ENCODE data around the gene PARVA. TPM values are rescaled to one million over a fixed set of nuclear protein-coding genes. Genes with fewer than 3 reads are reported as not detected.

The PARVA gene
- total RNA-seq, 1 experiment from 2014 or later: 10.4 TPM

DNA sequence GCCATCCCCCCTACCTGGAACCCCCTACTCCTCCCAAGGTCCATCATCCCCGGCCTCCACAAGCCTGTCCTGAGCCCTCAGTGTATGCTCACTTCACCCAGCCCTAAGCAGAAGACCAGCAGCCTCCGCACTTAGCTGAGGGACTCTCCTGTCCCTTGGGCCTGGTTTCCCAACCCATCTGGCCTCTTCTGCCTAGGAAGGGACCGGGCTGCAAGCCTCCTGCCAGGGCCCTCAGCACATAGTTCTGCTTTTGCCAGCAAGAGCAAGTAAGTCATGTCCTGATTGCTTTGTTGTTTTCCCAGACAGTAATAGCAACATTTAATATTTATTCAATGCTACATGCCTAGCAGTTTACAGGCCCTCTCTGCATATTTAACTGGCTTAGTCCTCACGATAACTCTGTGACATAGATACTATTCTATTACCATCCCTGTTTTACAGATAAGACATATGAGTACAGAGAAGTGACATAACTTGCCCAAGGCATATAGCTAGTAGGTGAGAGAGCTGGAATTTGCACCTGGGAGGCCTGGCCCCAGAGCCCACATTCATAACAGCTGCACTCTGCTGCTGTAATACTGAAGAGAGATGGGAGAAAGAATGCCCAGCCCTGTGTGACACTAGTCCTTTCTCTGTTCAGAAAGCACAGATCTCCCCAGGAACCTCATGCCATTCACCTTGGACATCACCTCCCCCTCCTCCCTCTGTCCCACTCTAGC, 139.2 kb downstream of the PARVA start (continued):
- TF ChIP-seq ZNF532 (CRISPR knock-in tag; IDR thresholded peaks at IDR 0.05; ENCODE audit: borderline replicate concordance) (no peak), CREM (CRISPR knock-in tag; IDR thresholded peaks at IDR 0.05) (no peak)
- TF ChIP-seq, protein P1, sequence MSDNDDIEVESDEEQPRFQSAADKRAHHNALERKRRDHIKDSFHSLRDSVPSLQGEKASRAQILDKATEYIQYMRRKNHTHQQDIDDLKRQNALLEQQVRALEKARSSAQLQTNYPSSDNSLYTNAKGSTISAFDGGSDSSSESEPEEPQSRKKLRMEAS (CRISPR knock-in tag; IDR thresholded peaks at IDR 0.05): no peak

- no peaks in the 10 kb centered on the region for H3K36me3 Mint-ChIP-seq
- DNase-seq (ENCODE audit: low spot score) (no peak), ATAC-seq (no peak)
- no peak overlapping the region for H3K4me3 Mint-ChIP-seq
- H3K27me3 Mint-ChIP-seq (ENCODE audit: low read depth): no peaks in the 10 kb centered on the region
- TF ChIP-seq NR1H2 (CRISPR knock-in tag; IDR thresholded peaks at IDR 0.05) (no peak), STAT6 (CRISPR knock-in tag; conservative IDR thresholded peaks at IDR 0.05; ENCODE audit: low read depth) (no peak), GABPB1 (CRISPR knock-in tag; IDR thresholded peaks at IDR 0.05) (no peak), TEAD4 (CRISPR knock-in tag; IDR thresholded peaks at IDR 0.05) (no peak), ZNF396 (CRISPR knock-in tag; IDR thresholded peaks at IDR 0.05; ENCODE audit: borderline replicate concordance) (no peak), SP1 (CRISPR knock-in tag; conservative IDR thresholded peaks at IDR 0.05) (no peak), FOXP1 (CRISPR knock-in tag; IDR thresholded peaks at IDR 0.05; ENCODE audit: borderline replicate concordance) (no peak), MXD4 (CRISPR knock-in tag; IDR thresholded peaks at IDR 0.05; ENCODE audit: borderline replicate concordance) (no peak), NR2C2 (CRISPR knock-in tag; IDR thresholded peaks at IDR 0.05) (no peak), EMX1 (CRISPR knock-in tag; IDR thresholded peaks at IDR 0.05) (no peak), TCF7 (CRISPR knock-in tag; IDR thresholded peaks at IDR 0.05; ENCODE audit: low read depth) (no peak), RORB (CRISPR knock-in tag; IDR thresholded peaks at IDR 0.05) (no peak)
- TF ChIP-seq, protein P2, sequence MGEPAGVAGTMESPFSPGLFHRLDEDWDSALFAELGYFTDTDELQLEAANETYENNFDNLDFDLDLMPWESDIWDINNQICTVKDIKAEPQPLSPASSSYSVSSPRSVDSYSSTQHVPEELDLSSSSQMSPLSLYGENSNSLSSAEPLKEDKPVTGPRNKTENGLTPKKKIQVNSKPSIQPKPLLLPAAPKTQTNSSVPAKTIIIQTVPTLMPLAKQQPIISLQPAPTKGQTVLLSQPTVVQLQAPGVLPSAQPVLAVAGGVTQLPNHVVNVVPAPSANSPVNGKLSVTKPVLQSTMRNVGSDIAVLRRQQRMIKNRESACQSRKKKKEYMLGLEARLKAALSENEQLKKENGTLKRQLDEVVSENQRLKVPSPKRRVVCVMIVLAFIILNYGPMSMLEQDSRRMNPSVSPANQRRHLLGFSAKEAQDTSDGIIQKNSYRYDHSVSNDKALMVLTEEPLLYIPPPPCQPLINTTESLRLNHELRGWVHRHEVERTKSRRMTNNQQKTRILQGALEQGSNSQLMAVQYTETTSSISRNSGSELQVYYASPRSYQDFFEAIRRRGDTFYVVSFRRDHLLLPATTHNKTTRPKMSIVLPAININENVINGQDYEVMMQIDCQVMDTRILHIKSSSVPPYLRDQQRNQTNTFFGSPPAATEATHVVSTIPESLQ (CRISPR knock-in tag; IDR thresholded peaks at IDR 0.05): no peak
- TF ChIP-seq, protein P3, sequence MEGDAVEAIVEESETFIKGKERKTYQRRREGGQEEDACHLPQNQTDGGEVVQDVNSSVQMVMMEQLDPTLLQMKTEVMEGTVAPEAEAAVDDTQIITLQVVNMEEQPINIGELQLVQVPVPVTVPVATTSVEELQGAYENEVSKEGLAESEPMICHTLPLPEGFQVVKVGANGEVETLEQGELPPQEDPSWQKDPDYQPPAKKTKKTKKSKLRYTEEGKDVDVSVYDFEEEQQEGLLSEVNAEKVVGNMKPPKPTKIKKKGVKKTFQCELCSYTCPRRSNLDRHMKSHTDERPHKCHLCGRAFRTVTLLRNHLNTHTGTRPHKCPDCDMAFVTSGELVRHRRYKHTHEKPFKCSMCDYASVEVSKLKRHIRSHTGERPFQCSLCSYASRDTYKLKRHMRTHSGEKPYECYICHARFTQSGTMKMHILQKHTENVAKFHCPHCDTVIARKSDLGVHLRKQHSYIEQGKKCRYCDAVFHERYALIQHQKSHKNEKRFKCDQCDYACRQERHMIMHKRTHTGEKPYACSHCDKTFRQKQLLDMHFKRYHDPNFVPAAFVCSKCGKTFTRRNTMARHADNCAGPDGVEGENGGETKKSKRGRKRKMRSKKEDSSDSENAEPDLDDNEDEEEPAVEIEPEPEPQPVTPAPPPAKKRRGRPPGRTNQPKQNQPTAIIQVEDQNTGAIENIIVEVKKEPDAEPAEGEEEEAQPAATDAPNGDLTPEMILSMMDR (IDR thresholded peaks at IDR 0.05): no peak
- TF ChIP-seq, protein P4, sequence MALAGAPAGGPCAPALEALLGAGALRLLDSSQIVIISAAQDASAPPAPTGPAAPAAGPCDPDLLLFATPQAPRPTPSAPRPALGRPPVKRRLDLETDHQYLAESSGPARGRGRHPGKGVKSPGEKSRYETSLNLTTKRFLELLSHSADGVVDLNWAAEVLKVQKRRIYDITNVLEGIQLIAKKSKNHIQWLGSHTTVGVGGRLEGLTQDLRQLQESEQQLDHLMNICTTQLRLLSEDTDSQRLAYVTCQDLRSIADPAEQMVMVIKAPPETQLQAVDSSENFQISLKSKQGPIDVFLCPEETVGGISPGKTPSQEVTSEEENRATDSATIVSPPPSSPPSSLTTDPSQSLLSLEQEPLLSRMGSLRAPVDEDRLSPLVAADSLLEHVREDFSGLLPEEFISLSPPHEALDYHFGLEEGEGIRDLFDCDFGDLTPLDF (CRISPR knock-in tag; IDR thresholded peaks at IDR 0.05): no peak
- no peaks in the 10 kb centered on the region for H3K9me3 Mint-ChIP-seq
- ChIA-PET POLR2A (interaction anchor here (0.6 kb wide), 1 partner anchor 18 kb away, joined by 4 read pairs; no protein-coding TSS in a partner anchor), CTCF (interaction anchor here (0.7 kb wide), 1 partner anchor 228 kb away, joined by 3 read pairs; no protein-coding TSS in a partner anchor)
- no peak overlapping the region for H3K27ac Mint-ChIP-seq
- H3K4me1 Mint-ChIP-seq: no peaks in the 10 kb centered on the region
Observed at GRCh38 chr11:12517306-12517705, 139.9 kb downstream of the PARVA start.

Measured in WTC11 (cell line).